SK-N-SH (cell line): ENCODE measurements around the gene TRIM6. TPM values are rescaled to one million over a fixed set of nuclear protein-coding genes. Genes with fewer than 3 reads are reported as not detected.

Experiments used
- CTCF ChIA-PET: fragments of 300-600, 350-600 bp; formaldehyde crosslinking; extraction: SDS; loops from one replicate; lab custom pipeline; 2021; lab: Yijun Ruan, JAX
- POLR2A ChIA-PET: fragments of 350-600 bp; sonication (Branson Sonifier 250); formaldehyde crosslinking; extraction: SDS; loops from one replicate; lab custom pipeline; 2020; ENCODE audit warnings: antibody characterized with exemption, inconsistent platforms; lab: Yijun Ruan, JAX
- DNase-seq: peaks from one replicate; pipeline ENCODE4 v3.0.0; 2012
- H2AFZ ChIP-seq: fragments of 200-600 bp; sonication (generic); 2 replicates; pipeline ENCODE4 v1.8.1; 2016; ENCODE audit warnings: antibody characterized with exemption, mild to moderate bottlenecking, low read depth
- H3F3A ChIP-seq: fragments of 200-600 bp; sonication (generic); replicated peaks from 2 replicates; pipeline ENCODE3; 2016; ENCODE audit warnings: antibody characterized with exemption, mild to moderate bottlenecking; ENCODE audit not compliant: insufficient read depth
- H3K27ac ChIP-seq, 2 experiments: fragments of 200-500 bp in 1 of 2; fragments of 200-600 bp in 1 of 2; sonication (Bioruptor generic) in 1 of 2; sonication (generic), shearing (Covaris generic) in 1 of 2; 2 replicates each; pipeline versions ENCODE4 v1.5.1 to v1.6.1; 2014 to 2016; ENCODE audit warnings: low read depth in 2 of 2, inconsistent platforms in 1 of 2, low read length in 1 of 2, mild to moderate bottlenecking in 1 of 2, mixed read lengths in 1 of 2
- H3K27me3 ChIP-seq: fragments of 200-600 bp; sonication (generic), shearing (Covaris generic); 2 replicates; pipeline ENCODE4 v1.6.1; 2016; ENCODE audit warnings: mixed run types; ENCODE audit not compliant: insufficient read depth
- H3K36me3 ChIP-seq, 2 experiments: fragments of 200-500 bp in 1 of 2; fragments of 200-600 bp in 1 of 2; sonication (Bioruptor generic) in 1 of 2; sonication (generic) in 1 of 2; replicated peaks in 1 of 2; 2 replicates each; pipeline versions ENCODE3 to v1.5.1; 2014 to 2016; ENCODE audit warnings: low read length in 1 of 2, mild to moderate bottlenecking in 1 of 2; ENCODE audit not compliant: insufficient read depth in 2 of 2, control insufficient read depth in 1 of 2
- H3K4me1 ChIP-seq, 2 experiments: fragments of 200-500 bp in 1 of 2; fragments of 200-600 bp in 1 of 2; sonication (Bioruptor generic) in 1 of 2; sonication (generic), shearing (Covaris generic) in 1 of 2; 2 replicates each; pipeline versions ENCODE4 v1.5.1 to v1.6.1; 2014 to 2016; ENCODE audit warnings: low read depth in 1 of 2, low read length in 1 of 2, mixed run types in 1 of 2; ENCODE audit not compliant: insufficient read depth in 2 of 2, control insufficient read depth in 1 of 2
- H3K4me2 ChIP-seq: fragments of 200-600 bp; sonication (generic), shearing (Covaris generic); 2 replicates; pipeline ENCODE4 v1.6.1; 2017; ENCODE audit warnings: mixed run types
- H3K4me3 ChIP-seq, 2 experiments: fragments of 200-500 bp in 1 of 2; fragments of 200-600 bp in 1 of 2; sonication (Bioruptor generic) in 1 of 2; sonication (generic), shearing (Covaris generic) in 1 of 2; 2 replicates each; pipeline versions ENCODE4 v1.5.1 to v1.8.1; 2014 to 2016; ENCODE audit warnings: low read depth in 2 of 2, inconsistent platforms in 1 of 2, low read length in 1 of 2, mild to moderate bottlenecking in 1 of 2, mixed read lengths in 1 of 2, moderate library complexity in 1 of 2
- H3K79me2 ChIP-seq: fragments of 200-600 bp; sonication (generic); 2 replicates; pipeline ENCODE4 v1.8.1; 2017; ENCODE audit warnings: mild to moderate bottlenecking; ENCODE audit not compliant: insufficient read depth
- H3K9ac ChIP-seq: fragments of 200-600 bp; sonication (generic); 2 replicates; pipeline ENCODE4 v1.6.1; 2017; ENCODE audit warnings: mixed run types
- H3K9me2 ChIP-seq: fragments of 200-600 bp; sonication (generic); 2 replicates; pipeline ENCODE4 v1.6.1; 2017; ENCODE audit warnings: mixed run types
- H3K9me3 ChIP-seq: fragments of 200-600 bp; sonication (generic); 2 replicates; pipeline ENCODE4 v1.6.1; 2017; ENCODE audit warnings: mixed run types, mild to moderate bottlenecking, moderate library complexity
- H4K20me1 ChIP-seq: fragments of 200-600 bp; sonication (generic); 2 replicates; pipeline ENCODE4 v1.6.1; 2017; ENCODE audit warnings: mild to moderate bottlenecking, mixed run types; ENCODE audit not compliant: insufficient read depth
- CHD2 ChIP-seq: fragments of 150-350 bp; IDR thresholded peaks from 2 replicates; pipeline ENCODE4 v1.6.1; 2018; ENCODE audit warnings: low read length; ENCODE audit not compliant: partially characterized antibody
- ELF1 ChIP-seq: IDR thresholded peaks from 2 replicates; pipeline ENCODE4 v1.4.0; 2012
- EP300 ChIP-seq, 2 experiments: IDR thresholded peaks; 2 replicates each; pipeline versions ENCODE4 v1.4.0 to v1.6.1; 2012; ENCODE audit warnings: borderline replicate concordance in 1 of 2, low read depth in 1 of 2, low read length in 1 of 2
- EZH2phosphoT487 ChIP-seq: fragments of 200-600 bp; sonication (generic); IDR thresholded peaks from 2 replicates; pipeline ENCODE4 v1.6.1; 2017; ENCODE audit warnings: low read depth, mixed run types, mild to moderate bottlenecking, antibody characterized with exemption, moderate library complexity, borderline replicate concordance
- FOXM1 ChIP-seq: IDR thresholded peaks from 2 replicates; pipeline ENCODE4 v1.4.0; 2012; ENCODE audit warnings: low read depth, mild to moderate bottlenecking
- GATA2 ChIP-seq: sonication (generic); formaldehyde crosslinking; IDR thresholded peaks from 2 replicates; pipeline ENCODE4 v1.5.0; 2020; ENCODE audit warnings: mild to moderate bottlenecking, missing genetic modification reagents
- MEF2A ChIP-seq: IDR thresholded peaks from 2 replicates; pipeline ENCODE4 v1.4.0; 2012; ENCODE audit warnings: low read depth, borderline replicate concordance
- MXI1 ChIP-seq: IDR thresholded peaks from 2 replicates; pipeline ENCODE4 v1.6.1; 2012; ENCODE audit warnings: mild to moderate bottlenecking, low read depth, low read length, improper control_type of control experiment
- RAD21 ChIP-seq: IDR thresholded peaks from 2 replicates; pipeline ENCODE4 v1.6.1; 2012; ENCODE audit warnings: mild to moderate bottlenecking, low read length
- RFX5 ChIP-seq: IDR thresholded peaks from 2 replicates; pipeline ENCODE4 v1.6.1; 2012; ENCODE audit warnings: mild to moderate bottlenecking, improper control_type of control experiment, low read length
- SMC3 ChIP-seq: IDR thresholded peaks from 2 replicates; pipeline ENCODE4 v1.6.1; 2012; ENCODE audit warnings: low read depth, low read length, improper control_type of control experiment
- TAF1 ChIP-seq: IDR thresholded peaks from 2 replicates; pipeline ENCODE4 v1.6.1; 2012; ENCODE audit warnings: low read depth, mild to moderate bottlenecking, low read length, moderate library complexity, borderline replicate concordance
- YY1 ChIP-seq: IDR thresholded peaks from 2 replicates; pipeline ENCODE4 v1.4.0; 2012; ENCODE audit warnings: low read depth, mild to moderate bottlenecking
- polyA plus RNA-seq, 3 experiments: library from polyadenylated mRNA; depleted of rRNA; stranded (reverse); fragments of >200 nt; gene quantifications; 2 replicates each; pipeline ENCODE4 v1.2.3, GENCODE V29; 2012
- TF ChIP-seq, protein P1 (sequence below): fragments of 150-350 bp; IDR thresholded peaks from 2 replicates; pipeline ENCODE4 v1.6.1; 2016; ENCODE audit warnings: mild to moderate bottlenecking, low read depth, low read length
- TF ChIP-seq, protein P2 (sequence below): IDR thresholded peaks from 2 replicates; pipeline ENCODE4 v1.6.1; 2012; ENCODE audit warnings: mild to moderate bottlenecking, low read depth, low read length, moderate library complexity
- TF ChIP-seq, protein P3 (sequence below): IDR thresholded peaks from 2 replicates; pipeline ENCODE4 v1.4.0; 2012; ENCODE audit warnings: low read depth, borderline replicate concordance
- TF ChIP-seq, protein P4 (sequence below): IDR thresholded peaks from 2 replicates; pipeline ENCODE4 v1.4.0; 2012; ENCODE audit warnings: low read depth, borderline replicate concordance

The TRIM6 gene
- polyA plus RNA-seq, 1 of the 3 experiments (the other 2 are of a cell fraction) = 0.46 TPM

DNA sequence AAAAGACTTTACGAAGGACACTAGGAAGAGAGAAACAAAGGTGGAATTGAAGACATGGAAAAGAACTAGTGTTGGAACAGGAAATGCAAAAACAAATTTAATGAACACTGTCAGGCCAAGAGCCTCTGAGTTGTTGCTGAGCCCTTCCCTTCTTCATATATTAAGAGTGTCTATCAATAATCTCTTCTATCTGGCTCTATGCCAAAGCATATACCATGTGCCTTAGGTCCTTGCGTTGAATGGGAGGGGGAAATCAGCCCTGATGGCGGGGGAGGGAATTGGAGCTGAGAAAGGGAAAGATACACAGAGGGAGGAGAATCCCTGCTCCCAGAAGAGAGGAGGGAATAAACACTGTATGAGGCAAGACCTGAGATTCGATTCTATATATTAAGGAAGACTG lies 21.3 kb upstream of the TRIM6 start (continued):
- TF ChIP-seq, protein P1, sequence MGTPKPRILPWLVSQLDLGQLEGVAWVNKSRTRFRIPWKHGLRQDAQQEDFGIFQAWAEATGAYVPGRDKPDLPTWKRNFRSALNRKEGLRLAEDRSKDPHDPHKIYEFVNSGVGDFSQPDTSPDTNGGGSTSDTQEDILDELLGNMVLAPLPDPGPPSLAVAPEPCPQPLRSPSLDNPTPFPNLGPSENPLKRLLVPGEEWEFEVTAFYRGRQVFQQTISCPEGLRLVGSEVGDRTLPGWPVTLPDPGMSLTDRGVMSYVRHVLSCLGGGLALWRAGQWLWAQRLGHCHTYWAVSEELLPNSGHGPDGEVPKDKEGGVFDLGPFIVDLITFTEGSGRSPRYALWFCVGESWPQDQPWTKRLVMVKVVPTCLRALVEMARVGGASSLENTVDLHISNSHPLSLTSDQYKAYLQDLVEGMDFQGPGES = no peak
- TF ChIP-seq, protein P2, sequence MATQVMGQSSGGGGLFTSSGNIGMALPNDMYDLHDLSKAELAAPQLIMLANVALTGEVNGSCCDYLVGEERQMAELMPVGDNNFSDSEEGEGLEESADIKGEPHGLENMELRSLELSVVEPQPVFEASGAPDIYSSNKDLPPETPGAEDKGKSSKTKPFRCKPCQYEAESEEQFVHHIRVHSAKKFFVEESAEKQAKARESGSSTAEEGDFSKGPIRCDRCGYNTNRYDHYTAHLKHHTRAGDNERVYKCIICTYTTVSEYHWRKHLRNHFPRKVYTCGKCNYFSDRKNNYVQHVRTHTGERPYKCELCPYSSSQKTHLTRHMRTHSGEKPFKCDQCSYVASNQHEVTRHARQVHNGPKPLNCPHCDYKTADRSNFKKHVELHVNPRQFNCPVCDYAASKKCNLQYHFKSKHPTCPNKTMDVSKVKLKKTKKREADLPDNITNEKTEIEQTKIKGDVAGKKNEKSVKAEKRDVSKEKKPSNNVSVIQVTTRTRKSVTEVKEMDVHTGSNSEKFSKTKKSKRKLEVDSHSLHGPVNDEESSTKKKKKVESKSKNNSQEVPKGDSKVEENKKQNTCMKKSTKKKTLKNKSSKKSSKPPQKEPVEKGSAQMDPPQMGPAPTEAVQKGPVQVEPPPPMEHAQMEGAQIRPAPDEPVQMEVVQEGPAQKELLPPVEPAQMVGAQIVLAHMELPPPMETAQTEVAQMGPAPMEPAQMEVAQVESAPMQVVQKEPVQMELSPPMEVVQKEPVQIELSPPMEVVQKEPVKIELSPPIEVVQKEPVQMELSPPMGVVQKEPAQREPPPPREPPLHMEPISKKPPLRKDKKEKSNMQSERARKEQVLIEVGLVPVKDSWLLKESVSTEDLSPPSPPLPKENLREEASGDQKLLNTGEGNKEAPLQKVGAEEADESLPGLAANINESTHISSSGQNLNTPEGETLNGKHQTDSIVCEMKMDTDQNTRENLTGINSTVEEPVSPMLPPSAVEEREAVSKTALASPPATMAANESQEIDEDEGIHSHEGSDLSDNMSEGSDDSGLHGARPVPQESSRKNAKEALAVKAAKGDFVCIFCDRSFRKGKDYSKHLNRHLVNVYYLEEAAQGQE = no peak

DNA sequence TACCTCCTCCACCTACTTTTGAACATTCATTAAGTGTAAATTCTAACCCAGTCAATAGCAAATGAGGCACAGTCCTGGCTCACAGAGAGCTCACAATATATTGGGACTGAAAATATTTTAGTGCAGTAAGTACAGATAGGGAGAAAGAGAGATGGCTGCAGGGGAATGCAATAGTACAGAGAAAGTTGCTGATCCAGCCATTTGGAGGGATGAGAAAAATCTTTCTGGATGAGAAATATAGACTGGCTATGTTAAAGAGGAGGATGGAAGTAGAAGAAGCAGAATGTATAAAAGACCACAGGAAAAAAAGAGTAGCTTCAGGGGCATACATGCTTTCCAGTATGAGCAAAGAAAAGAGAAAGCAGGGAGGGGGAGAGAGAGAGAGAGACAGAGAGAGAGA lies 19.3 kb upstream of the TRIM6 start:
- TF ChIP-seq RFX5 (no peak), RAD21 (no peak), GATA2 (CRISPR knock-in tag) (no peak), EZH2phosphoT487 (no peak), CHD2 (no peak), MXI1 (no peak), FOXM1 (no peak), MEF2A (no peak), ELF1 (no peak), TAF1 (no peak), SMC3 (no peak), EP300 (IDR thresholded peaks at IDR 0.05; ENCODE audit: borderline replicate concordance in 1 of 2, low read depth in 1 of 2, low read length in 1 of 2) (no peak), YY1 (no peak)
- TF ChIP-seq, protein P2 = no peak
- TF ChIP-seq, protein P3, sequence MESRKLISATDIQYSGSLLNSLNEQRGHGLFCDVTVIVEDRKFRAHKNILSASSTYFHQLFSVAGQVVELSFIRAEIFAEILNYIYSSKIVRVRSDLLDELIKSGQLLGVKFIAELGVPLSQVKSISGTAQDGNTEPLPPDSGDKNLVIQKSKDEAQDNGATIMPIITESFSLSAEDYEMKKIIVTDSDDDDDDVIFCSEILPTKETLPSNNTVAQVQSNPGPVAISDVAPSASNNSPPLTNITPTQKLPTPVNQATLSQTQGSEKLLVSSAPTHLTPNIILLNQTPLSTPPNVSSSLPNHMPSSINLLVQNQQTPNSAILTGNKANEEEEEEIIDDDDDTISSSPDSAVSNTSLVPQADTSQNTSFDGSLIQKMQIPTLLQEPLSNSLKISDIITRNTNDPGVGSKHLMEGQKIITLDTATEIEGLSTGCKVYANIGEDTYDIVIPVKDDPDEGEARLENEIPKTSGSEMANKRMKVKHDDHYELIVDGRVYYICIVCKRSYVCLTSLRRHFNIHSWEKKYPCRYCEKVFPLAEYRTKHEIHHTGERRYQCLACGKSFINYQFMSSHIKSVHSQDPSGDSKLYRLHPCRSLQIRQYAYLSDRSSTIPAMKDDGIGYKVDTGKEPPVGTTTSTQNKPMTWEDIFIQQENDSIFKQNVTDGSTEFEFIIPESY = no peak
- TF ChIP-seq, protein P4, sequence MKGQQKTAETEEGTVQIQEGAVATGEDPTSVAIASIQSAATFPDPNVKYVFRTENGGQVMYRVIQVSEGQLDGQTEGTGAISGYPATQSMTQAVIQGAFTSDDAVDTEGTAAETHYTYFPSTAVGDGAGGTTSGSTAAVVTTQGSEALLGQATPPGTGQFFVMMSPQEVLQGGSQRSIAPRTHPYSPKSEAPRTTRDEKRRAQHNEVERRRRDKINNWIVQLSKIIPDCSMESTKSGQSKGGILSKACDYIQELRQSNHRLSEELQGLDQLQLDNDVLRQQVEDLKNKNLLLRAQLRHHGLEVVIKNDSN = no peak
- Histone ChIP-seq H3F3A (no peaks in the 10 kb centered on the region), H4K20me1 (no peaks in the 10 kb centered on the region), H2AFZ (no peak overlapping the region), H3K4me3 (no peak overlapping the region), H3K27me3 (peaks cover 24% of the 10 kb centered on the region), H3K4me2 (no peak overlapping the region), H3K9ac (no peak overlapping the region), H3K4me1 (no peaks in the 10 kb centered on the region), H3K9me3 (no peaks in the 10 kb centered on the region), H3K36me3 (no peaks in the 10 kb centered on the region), H3K27ac (no peak overlapping the region), H3K9me2 (no peaks in the 10 kb centered on the region), H3K79me2 (no peaks in the 10 kb centered on the region)
- ChIA-PET CTCF (no interaction called here), POLR2A (no interaction called here)
- no peak for DNase-seq
